PFSK-1 (cell line): ENCODE measurements around the gene ABCB8.

Experiments
- FOXP2 ChIP-seq: optimal IDR thresholded peaks from 2 replicates; pipeline ENCODE3; 2011; ENCODE audit warnings: borderline replicate concordance, control low read depth, inconsistent platforms; ENCODE audit not compliant: insufficient read depth; ENCODE audit errors: extremely low read length, extremely low read depth
- POLR2AphosphoS5 ChIP-seq: IDR thresholded peaks from 2 replicates; pipeline ENCODE4 v1.6.1; 2012; ENCODE audit warnings: low read depth, mild to moderate bottlenecking, control low read depth, low read length, moderate library complexity
- SIN3A ChIP-seq: IDR thresholded peaks from 2 replicates; pipeline ENCODE4 v1.6.1; 2012; ENCODE audit warnings: mild to moderate bottlenecking, low read length, moderate library complexity, borderline replicate concordance; ENCODE audit not compliant: insufficient read depth
- TAF1 ChIP-seq: IDR thresholded peaks from 2 replicates; pipeline ENCODE4 v1.6.1; 2012; ENCODE audit warnings: low read length, control low read depth, borderline replicate concordance; ENCODE audit not compliant: insufficient read depth
- TF ChIP-seq, protein P1 (sequence below), 2 experiments: IDR thresholded peaks; 2 replicates each; pipeline versions ENCODE4 v1.6.1 to v1.8.0; 2011 to 2012; ENCODE audit warnings: low read depth in 2 of 2, low read length in 2 of 2, control low read depth in 1 of 2, inconsistent platforms in 1 of 2, mild to moderate bottlenecking in 1 of 2, moderate library complexity in 1 of 2; ENCODE audit not compliant: insufficient read depth in 1 of 2

The ABCB8 gene

GRCh38 chr7:150982351-150982750 is 45.9 kb upstream of the ABCB8 start:
- TF ChIP-seq TAF1 (no peak), POLR2AphosphoS5 (no peak), FOXP2 (no peak), SIN3A (no peak)
- TF ChIP-seq, protein P1, sequence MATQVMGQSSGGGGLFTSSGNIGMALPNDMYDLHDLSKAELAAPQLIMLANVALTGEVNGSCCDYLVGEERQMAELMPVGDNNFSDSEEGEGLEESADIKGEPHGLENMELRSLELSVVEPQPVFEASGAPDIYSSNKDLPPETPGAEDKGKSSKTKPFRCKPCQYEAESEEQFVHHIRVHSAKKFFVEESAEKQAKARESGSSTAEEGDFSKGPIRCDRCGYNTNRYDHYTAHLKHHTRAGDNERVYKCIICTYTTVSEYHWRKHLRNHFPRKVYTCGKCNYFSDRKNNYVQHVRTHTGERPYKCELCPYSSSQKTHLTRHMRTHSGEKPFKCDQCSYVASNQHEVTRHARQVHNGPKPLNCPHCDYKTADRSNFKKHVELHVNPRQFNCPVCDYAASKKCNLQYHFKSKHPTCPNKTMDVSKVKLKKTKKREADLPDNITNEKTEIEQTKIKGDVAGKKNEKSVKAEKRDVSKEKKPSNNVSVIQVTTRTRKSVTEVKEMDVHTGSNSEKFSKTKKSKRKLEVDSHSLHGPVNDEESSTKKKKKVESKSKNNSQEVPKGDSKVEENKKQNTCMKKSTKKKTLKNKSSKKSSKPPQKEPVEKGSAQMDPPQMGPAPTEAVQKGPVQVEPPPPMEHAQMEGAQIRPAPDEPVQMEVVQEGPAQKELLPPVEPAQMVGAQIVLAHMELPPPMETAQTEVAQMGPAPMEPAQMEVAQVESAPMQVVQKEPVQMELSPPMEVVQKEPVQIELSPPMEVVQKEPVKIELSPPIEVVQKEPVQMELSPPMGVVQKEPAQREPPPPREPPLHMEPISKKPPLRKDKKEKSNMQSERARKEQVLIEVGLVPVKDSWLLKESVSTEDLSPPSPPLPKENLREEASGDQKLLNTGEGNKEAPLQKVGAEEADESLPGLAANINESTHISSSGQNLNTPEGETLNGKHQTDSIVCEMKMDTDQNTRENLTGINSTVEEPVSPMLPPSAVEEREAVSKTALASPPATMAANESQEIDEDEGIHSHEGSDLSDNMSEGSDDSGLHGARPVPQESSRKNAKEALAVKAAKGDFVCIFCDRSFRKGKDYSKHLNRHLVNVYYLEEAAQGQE (IDR thresholded peaks at IDR 0.05; ENCODE audit: insufficient read depth in 1 of 2, low read depth in 2 of 2, low read length in 2 of 2): no peak

GRCh38 chr7:150983893-150984368 is 44.3 kb upstream of the ABCB8 start:
- TF ChIP-seq, protein P1 (IDR thresholded peaks at IDR 0.05; ENCODE audit: insufficient read depth in 1 of 2, low read depth in 2 of 2, low read length in 2 of 2): peak; percentile 98 to 100
- no peak for TF ChIP-seq POLR2AphosphoS5

DNA sequence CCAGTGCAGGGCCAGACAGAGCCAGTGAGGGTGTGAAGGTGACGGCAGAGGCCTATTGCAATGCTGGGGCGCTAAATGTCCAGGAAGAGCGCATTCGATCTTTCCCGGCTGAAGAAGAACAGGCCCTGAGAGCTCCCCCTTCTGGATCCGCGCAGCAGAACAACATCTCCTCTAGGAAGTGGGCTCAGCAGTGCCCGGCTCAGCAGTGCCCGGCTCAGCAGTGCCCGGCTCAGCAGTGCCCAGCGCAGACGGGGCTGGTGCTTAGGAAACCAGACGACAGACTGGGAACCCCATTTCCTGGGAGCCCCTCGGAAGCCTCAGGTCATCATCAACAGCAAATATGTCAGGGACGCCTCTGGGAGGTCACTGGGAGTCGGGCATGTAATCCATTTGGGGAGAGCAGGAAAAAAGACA is 42.1 kb upstream of the ABCB8 start:
- TF ChIP-seq TAF1: no peak
- TF ChIP-seq, protein P1 (IDR thresholded peaks at IDR 0.05; ENCODE audit: insufficient read depth in 1 of 2, low read depth in 2 of 2, low read length in 2 of 2): peak; percentile 68 to 73; a peak in 3 of 4 replicates

- no peak for TF ChIP-seq FOXP2
- no peak for TF ChIP-seq TAF1
- no peak for TF ChIP-seq POLR2AphosphoS5
- TF ChIP-seq, protein P1 (IDR thresholded peaks at IDR 0.05; ENCODE audit: insufficient read depth in 1 of 2, low read depth in 2 of 2, low read length in 2 of 2): no peak
- TF ChIP-seq SIN3A: no peak
These were observed 41.7 kb upstream of the ABCB8 start for GRCh38 chr7:150986556-150986955.

GRCh38 chr7:150988230-150989226 is 39.7 kb upstream of the ABCB8 start:
- no peak for TF ChIP-seq POLR2AphosphoS5
- TF ChIP-seq, protein P1 (IDR thresholded peaks at IDR 0.05; ENCODE audit: insufficient read depth in 1 of 2, low read depth in 2 of 2, low read length in 2 of 2): no peak
- no peak for TF ChIP-seq TAF1
- no peak for TF ChIP-seq FOXP2
- TF ChIP-seq SIN3A: no peak
